Osteoblast (primary cell): ENCODE measurements around the gene RNF19B. TPM values are rescaled to one million over a fixed set of nuclear protein-coding genes. Genes with fewer than 3 reads are reported as not detected.

Experiments used
- DNase-seq: peaks from one replicate; pipeline ENCODE4 v3.0.0; 2011; ENCODE audit warnings: low spot score, mixed read lengths; ENCODE audit not compliant: insufficient read length; ENCODE audit errors: missing footprints
- H2AFZ ChIP-seq: 2 replicates; pipeline ENCODE4 v1.6.0; 2011; ENCODE audit warnings: mild to moderate bottlenecking, low read length
- H3K27ac ChIP-seq: 2 replicates; pipeline ENCODE4 v1.5.1; 2011; ENCODE audit warnings: mild to moderate bottlenecking, low read depth, low read length, moderate library complexity
- H3K27me3 ChIP-seq: 2 replicates; pipeline ENCODE4 v1.6.0; 2012; ENCODE audit warnings: mild to moderate bottlenecking, control low read depth, inconsistent platforms, low read length, moderate library complexity; ENCODE audit not compliant: insufficient read depth
- H3K36me3 ChIP-seq: 2 replicates; pipeline ENCODE4 v1.5.1; 2011; ENCODE audit warnings: mild to moderate bottlenecking, low read length, control low read depth, moderate library complexity; ENCODE audit not compliant: insufficient read depth
- H3K4me1 ChIP-seq: 2 replicates; pipeline ENCODE4 v1.5.1; 2011; ENCODE audit warnings: mild to moderate bottlenecking, low read length, control low read depth, moderate library complexity; ENCODE audit not compliant: insufficient read depth
- H3K4me2 ChIP-seq: 2 replicates; pipeline ENCODE4 v1.6.0; 2011; ENCODE audit warnings: mild to moderate bottlenecking, low read length; ENCODE audit not compliant: insufficient read depth
- H3K4me3 ChIP-seq: fragments of 200-600 bp; sonication (generic); 3 replicates; pipeline ENCODE4 v1.5.1; 2012; ENCODE audit warnings: mild to moderate bottlenecking, low read length, inconsistent platforms; ENCODE audit not compliant: insufficient read depth
- H3K79me2 ChIP-seq: 2 replicates; pipeline ENCODE4 v1.6.0; 2012; ENCODE audit warnings: mild to moderate bottlenecking, low read length, control low read depth, inconsistent platforms; ENCODE audit not compliant: insufficient read depth
- H3K9me3 ChIP-seq: 2 replicates; pipeline ENCODE4 v1.5.1; 2011; ENCODE audit warnings: low read depth, low read length, control low read depth
- H4K20me1 ChIP-seq: 2 replicates; pipeline ENCODE4 v1.6.0; 2012; ENCODE audit warnings: mild to moderate bottlenecking, low read length, control low read depth; ENCODE audit not compliant: insufficient read depth
- total RNA-seq: library from RNA; depleted of rRNA; stranded (reverse); fragments of >200 nt; gene quantifications from 2 replicates; pipeline ENCODE4 v1.2.3, GENCODE V29; 2012
- TF ChIP-seq, protein P1 (sequence below): IDR thresholded peaks from 2 replicates; pipeline ENCODE4 v1.5.1; 2011; ENCODE audit warnings: mild to moderate bottlenecking, low read depth, low read length, moderate library complexity; ENCODE audit errors: extremely low read depth

RNF19B gene
- total RNA-seq, 1 donor, result 14.5 TPM

- Histone ChIP-seq H3K4me3 (no peak overlapping the region), H2AFZ (no peak overlapping the region), H3K27me3 (no peaks in the 10 kb centered on the region), H3K36me3 (peaks cover 39% of the 10 kb centered on the region), H3K4me2 (no peak overlapping the region), H3K27ac (no peak overlapping the region), H3K79me2 (peaks cover 3% of the 10 kb centered on the region), H3K4me1 (peaks cover 26% of the 10 kb centered on the region), H3K9me3 (no peaks in the 10 kb centered on the region), H4K20me1 (peaks cover 7% of the 10 kb centered on the region)
- TF ChIP-seq, protein P1, sequence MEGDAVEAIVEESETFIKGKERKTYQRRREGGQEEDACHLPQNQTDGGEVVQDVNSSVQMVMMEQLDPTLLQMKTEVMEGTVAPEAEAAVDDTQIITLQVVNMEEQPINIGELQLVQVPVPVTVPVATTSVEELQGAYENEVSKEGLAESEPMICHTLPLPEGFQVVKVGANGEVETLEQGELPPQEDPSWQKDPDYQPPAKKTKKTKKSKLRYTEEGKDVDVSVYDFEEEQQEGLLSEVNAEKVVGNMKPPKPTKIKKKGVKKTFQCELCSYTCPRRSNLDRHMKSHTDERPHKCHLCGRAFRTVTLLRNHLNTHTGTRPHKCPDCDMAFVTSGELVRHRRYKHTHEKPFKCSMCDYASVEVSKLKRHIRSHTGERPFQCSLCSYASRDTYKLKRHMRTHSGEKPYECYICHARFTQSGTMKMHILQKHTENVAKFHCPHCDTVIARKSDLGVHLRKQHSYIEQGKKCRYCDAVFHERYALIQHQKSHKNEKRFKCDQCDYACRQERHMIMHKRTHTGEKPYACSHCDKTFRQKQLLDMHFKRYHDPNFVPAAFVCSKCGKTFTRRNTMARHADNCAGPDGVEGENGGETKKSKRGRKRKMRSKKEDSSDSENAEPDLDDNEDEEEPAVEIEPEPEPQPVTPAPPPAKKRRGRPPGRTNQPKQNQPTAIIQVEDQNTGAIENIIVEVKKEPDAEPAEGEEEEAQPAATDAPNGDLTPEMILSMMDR, result no peak
- no peak for DNase-seq
Observed at GRCh38 chr1:32944180-32944579, 20.4 kb downstream of the RNF19B start.

DNA sequence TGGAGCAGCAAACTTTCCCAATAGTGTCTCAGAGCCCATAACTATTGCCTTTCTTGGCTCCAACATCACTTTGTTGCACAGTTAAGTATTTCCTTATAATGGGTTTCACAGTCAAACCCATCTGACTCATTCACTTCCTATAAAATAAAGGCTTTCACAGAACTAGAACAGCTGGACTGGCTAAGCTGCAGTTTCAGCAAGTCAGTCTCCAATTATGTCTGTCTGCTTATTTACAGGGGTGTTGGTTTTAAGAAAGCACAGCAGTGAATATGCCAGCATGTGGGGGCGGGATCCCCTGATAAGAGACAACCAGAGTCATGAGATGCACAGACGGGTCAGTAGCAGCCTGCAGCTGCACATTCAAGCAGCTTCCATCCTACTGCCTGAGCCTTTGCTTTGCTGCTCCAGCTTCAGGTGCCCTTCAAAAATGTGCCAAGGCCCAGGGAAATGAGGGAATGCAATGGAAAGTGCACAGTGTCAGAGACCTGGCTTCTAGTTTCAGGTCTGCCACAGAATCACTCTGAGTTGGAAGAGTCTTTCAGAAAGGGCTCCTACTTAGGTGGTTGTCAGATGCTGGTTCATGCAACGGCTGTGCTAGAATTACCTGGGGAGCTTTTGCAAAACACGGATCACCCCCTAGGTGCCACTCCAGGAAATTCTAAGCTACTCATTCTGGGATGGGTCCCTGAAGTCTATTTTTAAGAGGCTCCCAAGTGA lies 24.8 kb downstream of the RNF19B start:
- peaks cover 20% of the 10 kb centered on the region for H3K4me1 ChIP-seq
- H3K4me3 ChIP-seq, result no peak overlapping the region
- peaks cover 7% of the 10 kb centered on the region for H4K20me1 ChIP-seq
- H2AFZ ChIP-seq, result no peak overlapping the region
- TF ChIP-seq, protein P1, result no peak
- peak; percentile 92 for DNase-seq
- peaks cover 42% of the 10 kb centered on the region for H3K36me3 ChIP-seq
- no peaks in the 10 kb centered on the region for H3K27me3 ChIP-seq
- H3K27ac ChIP-seq, result peak overlapping the region; percentile 9
- no peaks in the 10 kb centered on the region for H3K9me3 ChIP-seq
- peak overlapping the region; percentile 19 for H3K4me2 ChIP-seq
- H3K79me2 ChIP-seq, result no peaks in the 10 kb centered on the region

DNA sequence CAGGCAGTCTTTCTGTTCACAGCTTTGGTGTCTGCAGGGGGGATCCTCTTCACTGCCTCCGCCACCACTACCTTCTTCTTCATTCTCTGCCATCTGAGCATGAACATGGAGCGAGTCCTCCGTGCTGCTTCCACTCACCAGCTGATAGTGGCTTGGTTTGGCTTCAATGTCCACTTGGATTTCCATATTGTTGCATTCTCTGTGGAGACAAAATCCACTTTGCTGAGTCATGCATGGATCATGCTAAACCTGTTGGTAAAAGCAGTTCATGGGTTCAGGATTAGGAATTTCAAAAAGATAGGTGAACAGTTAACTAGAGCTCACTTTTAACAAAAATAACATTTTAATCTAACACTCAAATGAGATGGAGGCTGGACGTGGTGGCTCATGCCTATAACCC lies 27.5 kb downstream of the RNF19B start:
- H3K9me3 ChIP-seq, result no peaks in the 10 kb centered on the region
- peaks cover 20% of the 10 kb centered on the region for H3K4me1 ChIP-seq
- H3K27ac ChIP-seq, result no peak overlapping the region
- DNase-seq, result no peak
- H3K79me2 ChIP-seq, result no peaks in the 10 kb centered on the region
- no peaks in the 10 kb centered on the region for H3K27me3 ChIP-seq
- no peak overlapping the region for H3K4me2 ChIP-seq
- no peak overlapping the region for H3K4me3 ChIP-seq
- TF ChIP-seq, protein P1, result no peak
- peaks cover 7% of the 10 kb centered on the region for H4K20me1 ChIP-seq
- no peak overlapping the region for H2AFZ ChIP-seq
- H3K36me3 ChIP-seq, result peaks cover 26% of the 10 kb centered on the region

GRCh38 chr1:32934535-32934934 lies 30.1 kb downstream of the RNF19B start:
- no peak overlapping the region for H3K27ac ChIP-seq
- H3K4me3 ChIP-seq, result no peak overlapping the region
- H3K79me2 ChIP-seq, result no peaks in the 10 kb centered on the region
- peaks cover 3% of the 10 kb centered on the region for H3K4me1 ChIP-seq
- H2AFZ ChIP-seq, result no peak overlapping the region
- no peaks in the 10 kb centered on the region for H3K9me3 ChIP-seq
- H3K27me3 ChIP-seq, result no peaks in the 10 kb centered on the region
- no peaks in the 10 kb centered on the region for H4K20me1 ChIP-seq
- peaks cover 23% of the 10 kb centered on the region for H3K36me3 ChIP-seq
- TF ChIP-seq, protein P1, result no peak
- no peak overlapping the region for H3K4me2 ChIP-seq
- DNase-seq, result no peak
